Fibroblast of the aortic adventitia (primary cell): ENCODE measurements around the gene TF. TPM values are rescaled to one million over a fixed set of nuclear protein-coding genes. Genes with fewer than 3 reads are reported as not detected.

Experiments
- DNase-seq: peaks from one replicate; pipeline ENCODE4 v3.0.0-alpha.2; 2010; ENCODE audit warnings: low read depth
- H3K4me3 ChIP-seq: 2 replicates; pipeline ENCODE4 v1.5.1; 2011; ENCODE audit warnings: low read depth, mild to moderate bottlenecking, control low read depth, low read length, moderate library complexity
- CTCF ChIP-seq: IDR thresholded peaks from 2 replicates; pipeline ENCODE4 v1.5.1; 2011; ENCODE audit warnings: mild to moderate bottlenecking, low read length, control low read depth, inconsistent platforms; ENCODE audit not compliant: insufficient read depth
- total RNA-seq: library from RNA; depleted of rRNA; stranded (reverse); fragments of >200 nt; gene quantifications from 2 replicates; pipeline ENCODE4 v1.2.3, GENCODE V29; 2012; ENCODE audit warnings: low replicate concordance

Gene TF
- total RNA-seq, 1 donor = under 0.01 TPM

GRCh38 chr3:133820889-133821675 lies 74.9 kb downstream of the TF start:
- H3K4me3 ChIP-seq = no peak overlapping the region
- TF ChIP-seq CTCF = no peak
- no peak for DNase-seq

DNA sequence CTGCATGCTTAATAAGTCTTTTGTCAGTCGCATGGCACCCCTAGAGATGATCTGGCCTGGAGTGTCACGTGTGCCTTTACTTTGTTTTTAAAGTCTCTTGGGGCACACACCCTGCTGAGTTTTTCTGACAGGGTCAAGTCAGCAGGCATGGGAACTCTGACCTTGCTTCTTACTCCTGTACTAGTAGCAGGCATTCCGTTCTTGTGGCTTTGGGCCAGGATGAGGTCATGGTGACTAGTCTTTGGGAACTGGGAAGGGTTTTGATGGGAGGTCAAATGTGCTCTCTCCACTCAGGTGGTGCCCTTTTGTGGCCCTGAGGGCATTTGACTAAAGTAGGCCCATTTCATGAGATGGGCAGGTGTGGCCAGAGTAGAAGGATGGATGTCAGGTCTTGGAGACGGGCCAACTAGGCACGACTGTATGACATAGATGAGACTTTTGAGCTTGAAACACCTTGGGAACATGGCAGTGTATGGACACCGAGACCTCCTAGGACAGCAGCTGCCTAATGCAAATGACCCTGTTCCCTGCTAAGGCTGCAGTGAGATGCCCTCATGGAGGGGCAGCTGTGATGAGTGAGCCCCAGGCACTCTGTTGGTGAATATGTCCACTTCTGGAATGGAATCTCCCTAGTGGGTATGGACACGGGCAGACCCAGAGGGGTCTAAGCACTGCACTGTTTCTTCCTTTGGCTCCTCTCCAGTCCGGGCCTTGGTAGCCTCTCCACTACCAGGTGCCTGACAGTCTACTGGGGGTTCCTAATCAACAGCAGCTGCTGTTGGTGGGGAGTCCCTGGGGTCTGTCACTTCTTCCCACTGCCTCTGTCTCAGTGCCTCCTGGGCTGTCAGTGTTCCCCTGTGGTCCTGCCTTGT lies 75.8 kb downstream of the TF start:
- DNase-seq = peak; percentile 76
- no peak overlapping the region for H3K4me3 ChIP-seq
- TF ChIP-seq CTCF = peak; percentile 47

- no peak for TF ChIP-seq CTCF
- no peak overlapping the region for H3K4me3 ChIP-seq
- DNase-seq = no peak
Observed at GRCh38 chr3:133824961-133825485, 78.8 kb downstream of the TF start.

DNA sequence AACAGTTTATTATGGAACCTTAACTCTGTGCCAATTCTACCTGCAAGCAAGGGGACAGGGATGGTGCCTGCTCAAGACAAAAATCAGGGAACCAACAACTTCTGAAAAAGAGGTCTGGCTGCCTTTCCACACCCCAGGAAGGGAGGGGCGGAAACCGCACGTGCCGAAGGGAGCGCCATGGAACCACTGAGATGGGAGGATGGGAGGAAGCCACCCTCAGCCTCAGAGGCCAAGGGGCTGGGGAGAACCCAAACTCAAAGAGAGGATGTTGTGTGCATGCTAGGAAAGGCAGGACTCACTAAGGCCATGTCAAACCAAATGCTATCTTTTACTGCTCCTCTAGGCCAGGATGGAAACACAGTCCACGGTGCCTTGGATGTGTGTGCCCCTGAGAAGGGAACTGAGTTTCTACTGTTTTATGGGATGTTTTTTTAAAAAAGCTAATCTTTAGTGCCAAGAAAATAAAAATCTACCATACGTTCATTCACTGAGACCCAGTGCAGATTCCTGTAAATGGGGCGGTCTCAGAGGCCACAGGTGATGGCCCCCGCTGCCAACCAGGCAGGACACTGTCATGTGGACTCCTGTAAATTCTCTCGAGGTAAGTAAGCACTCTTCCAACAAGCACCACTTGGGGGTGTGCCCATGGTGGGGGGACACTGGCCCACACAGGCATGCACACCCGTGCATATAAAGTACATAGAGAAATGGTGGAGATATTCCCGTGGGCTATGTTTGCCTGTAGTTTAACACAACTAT lies 80.0 kb downstream of the TF start:
- H3K4me3 ChIP-seq = no peak overlapping the region
- TF ChIP-seq CTCF = no peak
- DNase-seq = no peak

DNA sequence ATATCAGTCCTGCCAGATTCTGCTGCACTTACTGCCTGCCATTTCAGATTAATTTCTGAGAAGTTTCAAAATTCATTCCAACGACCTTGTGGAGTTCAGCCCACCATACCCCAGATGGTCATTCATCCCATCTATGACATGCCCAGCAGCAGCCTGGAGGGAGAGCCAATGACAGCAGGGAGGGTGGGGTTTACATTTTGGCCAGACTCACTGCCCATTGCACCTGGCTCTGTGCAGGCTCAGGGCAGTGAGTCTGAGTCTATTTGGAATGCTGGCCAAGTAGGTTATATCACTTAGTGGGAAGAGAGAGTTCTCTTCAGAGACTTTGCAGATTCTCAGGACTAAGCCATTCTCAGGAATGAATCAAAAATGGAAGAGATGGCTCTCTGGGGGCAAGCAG lies 80.9 kb downstream of the TF start:
- no peak overlapping the region for H3K4me3 ChIP-seq
- DNase-seq = no peak
- TF ChIP-seq CTCF = no peak

DNA sequence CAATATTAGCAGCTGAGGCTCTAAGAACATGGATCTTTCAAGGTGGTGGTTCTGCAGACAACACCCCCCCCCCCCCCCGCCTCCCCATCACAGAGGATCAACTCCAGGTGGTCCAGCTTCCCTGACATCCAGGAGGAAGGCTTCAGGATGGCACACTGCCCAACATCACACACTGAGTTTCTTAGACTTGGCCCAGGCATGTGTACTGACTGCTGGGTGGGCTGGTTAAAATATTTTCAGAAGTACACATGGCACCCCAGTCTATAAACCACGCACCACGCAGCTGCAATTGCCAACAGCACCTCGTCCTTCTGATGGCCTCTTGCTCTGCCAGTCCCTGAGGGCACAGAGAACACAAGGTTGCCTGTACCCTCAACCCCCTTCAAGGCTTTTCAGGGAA lies 81.5 kb downstream of the TF start:
- no peak overlapping the region for H3K4me3 ChIP-seq
- no peak for DNase-seq
- no peak for TF ChIP-seq CTCF
